Neutrophil (primary cell): ENCODE measurements around the gene STARD6.

ENCODE experiments used
- H3K27ac ChIP-seq: fragments of 200-600 bp; sonication (generic); 2 replicates; pipeline ENCODE4 v1.5.1; 2016; ENCODE audit warnings: mild to moderate bottlenecking, moderate library complexity
- H3K27me3 ChIP-seq: fragments of 200-600 bp; sonication (generic); 2 replicates; pipeline ENCODE4 v1.6.0; 2016; ENCODE audit warnings: mild to moderate bottlenecking
- H3K36me3 ChIP-seq: fragments of 200-600 bp; sonication (generic); 2 replicates; pipeline ENCODE4 v1.5.1; 2017
- H3K4me1 ChIP-seq, 2 experiments: fragments of 200-600 bp in 1 of 2; sonication (generic) in 1 of 2; 1 replicate in 1 of 2; 2 replicates in 1 of 2; pipeline versions ENCODE4 v1.5.1 to v1.6.1; 2013 to 2016; ENCODE audit warnings: low read depth in 1 of 2, low read length in 1 of 2, mild to moderate bottlenecking in 1 of 2, moderate library complexity in 1 of 2; ENCODE audit not compliant: control insufficient read depth in 1 of 2, insufficient read depth in 1 of 2
- H3K4me3 ChIP-seq, 2 experiments: fragments of 200-600 bp in 1 of 2; sonication (generic) in 1 of 2; 1 replicate in 1 of 2; 2 replicates in 1 of 2; pipeline ENCODE4 v1.5.1; 2013 to 2016; ENCODE audit warnings: low read depth in 1 of 2, low read length in 1 of 2, mild to moderate bottlenecking in 1 of 2, moderate library complexity in 1 of 2
- H3K9me3 ChIP-seq: fragments of 200-600 bp; sonication (generic); 2 replicates; pipeline ENCODE4 v1.5.1; 2016
- TF ChIP-seq, protein P1 (sequence below): fragments of 200-600 bp; sonication (generic); IDR thresholded peaks from 2 replicates; pipeline ENCODE4 v1.5.1; 2016; ENCODE audit warnings: antibody characterized with exemption

STARD6 gene

DNA sequence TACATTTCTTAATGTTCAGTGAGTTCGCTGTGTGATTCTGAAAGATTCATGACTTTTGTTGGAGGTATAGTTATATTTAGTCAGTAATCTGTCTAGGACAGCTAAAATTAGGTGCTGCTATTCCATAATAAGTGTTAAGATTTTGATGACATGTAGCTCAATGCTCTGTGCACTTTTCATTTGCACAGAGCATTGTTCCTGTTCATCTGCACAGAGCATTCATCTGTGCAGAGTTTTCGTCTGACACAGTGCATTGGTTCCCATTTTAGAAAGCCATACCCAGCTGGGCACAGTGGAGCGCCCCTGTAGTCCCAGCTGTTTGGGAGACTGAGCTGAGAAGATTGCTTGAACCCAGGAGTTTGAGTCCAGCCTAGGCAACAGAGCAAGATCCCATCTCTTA, 79.8 kb downstream of the STARD6 start:
- Histone ChIP-seq H3K27ac (no peak overlapping the region), H3K4me3 (no peak overlapping the region), H3K9me3 (no peaks in the 10 kb centered on the region), H3K27me3 (no peaks in the 10 kb centered on the region), H3K36me3 (peaks cover 50% of the 10 kb centered on the region), H3K4me1 (peaks cover 8% of the 10 kb centered on the region in 2 experiments)
- TF ChIP-seq, protein P1, sequence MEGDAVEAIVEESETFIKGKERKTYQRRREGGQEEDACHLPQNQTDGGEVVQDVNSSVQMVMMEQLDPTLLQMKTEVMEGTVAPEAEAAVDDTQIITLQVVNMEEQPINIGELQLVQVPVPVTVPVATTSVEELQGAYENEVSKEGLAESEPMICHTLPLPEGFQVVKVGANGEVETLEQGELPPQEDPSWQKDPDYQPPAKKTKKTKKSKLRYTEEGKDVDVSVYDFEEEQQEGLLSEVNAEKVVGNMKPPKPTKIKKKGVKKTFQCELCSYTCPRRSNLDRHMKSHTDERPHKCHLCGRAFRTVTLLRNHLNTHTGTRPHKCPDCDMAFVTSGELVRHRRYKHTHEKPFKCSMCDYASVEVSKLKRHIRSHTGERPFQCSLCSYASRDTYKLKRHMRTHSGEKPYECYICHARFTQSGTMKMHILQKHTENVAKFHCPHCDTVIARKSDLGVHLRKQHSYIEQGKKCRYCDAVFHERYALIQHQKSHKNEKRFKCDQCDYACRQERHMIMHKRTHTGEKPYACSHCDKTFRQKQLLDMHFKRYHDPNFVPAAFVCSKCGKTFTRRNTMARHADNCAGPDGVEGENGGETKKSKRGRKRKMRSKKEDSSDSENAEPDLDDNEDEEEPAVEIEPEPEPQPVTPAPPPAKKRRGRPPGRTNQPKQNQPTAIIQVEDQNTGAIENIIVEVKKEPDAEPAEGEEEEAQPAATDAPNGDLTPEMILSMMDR: no peak
